GM21723 (cell line): ENCODE results near the gene TMEM163.
"Not testable (repeated sequence)": the region's sequence is repeated elsewhere in the genome, so short reads cannot be mapped to it uniquely, and the experiment has no call there.

Experiments
- ATAC-seq: cut with Tn5 transposase; IDR thresholded peaks from one replicate; pipeline ENCODE4 v1.9.1; 2021; ENCODE audit warnings: mild to moderate bottlenecking, moderate library complexity; ENCODE audit not compliant: unreplicated experiment

The TMEM163 gene

GRCh38 chr2:134723742-134724141 lies 4.9 kb upstream of the TMEM163 start:
- not testable (repeated sequence) for ATAC-seq

- no peak for ATAC-seq
These were observed 3.9 kb upstream of the TMEM163 start for GRCh38 chr2:134722728-134723127.

- ATAC-seq: no peak
These were observed 2.8 kb upstream of the TMEM163 start for GRCh38 chr2:134721596-134721995.

GRCh38 chr2:134718023-134718816 lies 580 bp downstream of the TMEM163 start:
- peak; percentile 50 for ATAC-seq

- ATAC-seq: no peak
These were observed 1.3 kb downstream of the TMEM163 start for GRCh38 chr2:134717286-134718022.

- ATAC-seq: no peak
These were observed 2.0 kb downstream of the TMEM163 start for GRCh38 chr2:134716721-134717243.

- no peak for ATAC-seq
These were observed 2.7 kb downstream of the TMEM163 start for GRCh38 chr2:134715932-134716643.

GRCh38 chr2:134714228-134714627 lies 4.6 kb downstream of the TMEM163 start:
- no peak for ATAC-seq

GRCh38 chr2:134713606-134714005 lies 5.2 kb downstream of the TMEM163 start:
- ATAC-seq: no peak

- ATAC-seq: no peak
These were observed 5.6 kb downstream of the TMEM163 start for GRCh38 chr2:134713176-134713575.

GRCh38 chr2:134712736-134713135 lies 6.1 kb downstream of the TMEM163 start:
- no peak for ATAC-seq

- no peak for ATAC-seq
These were observed 6.5 kb downstream of the TMEM163 start for GRCh38 chr2:134712299-134712698.

- no peak for ATAC-seq
These were observed 7.1 kb downstream of the TMEM163 start for GRCh38 chr2:134711692-134712091.

GRCh38 chr2:134707330-134707676 lies 11.5 kb downstream of the TMEM163 start:
- ATAC-seq: no peak

- ATAC-seq: no peak
These were observed 12.0 kb downstream of the TMEM163 start for GRCh38 chr2:134706587-134707329.

GRCh38 chr2:134705861-134706586 lies 12.8 kb downstream of the TMEM163 start:
- ATAC-seq: no peak

- ATAC-seq: no peak
These were observed 14.6 kb downstream of the TMEM163 start for GRCh38 chr2:134704173-134704572.

GRCh38 chr2:134703426-134703825 lies 15.4 kb downstream of the TMEM163 start:
- no peak for ATAC-seq

GRCh38 chr2:134700730-134701129 lies 18.1 kb downstream of the TMEM163 start:
- ATAC-seq: no peak

GRCh38 chr2:134694411-134694810 lies 24.4 kb downstream of the TMEM163 start:
- ATAC-seq: no peak
